ENCODE data around the gene PRKCA.

Gene PRKCA

DNA sequence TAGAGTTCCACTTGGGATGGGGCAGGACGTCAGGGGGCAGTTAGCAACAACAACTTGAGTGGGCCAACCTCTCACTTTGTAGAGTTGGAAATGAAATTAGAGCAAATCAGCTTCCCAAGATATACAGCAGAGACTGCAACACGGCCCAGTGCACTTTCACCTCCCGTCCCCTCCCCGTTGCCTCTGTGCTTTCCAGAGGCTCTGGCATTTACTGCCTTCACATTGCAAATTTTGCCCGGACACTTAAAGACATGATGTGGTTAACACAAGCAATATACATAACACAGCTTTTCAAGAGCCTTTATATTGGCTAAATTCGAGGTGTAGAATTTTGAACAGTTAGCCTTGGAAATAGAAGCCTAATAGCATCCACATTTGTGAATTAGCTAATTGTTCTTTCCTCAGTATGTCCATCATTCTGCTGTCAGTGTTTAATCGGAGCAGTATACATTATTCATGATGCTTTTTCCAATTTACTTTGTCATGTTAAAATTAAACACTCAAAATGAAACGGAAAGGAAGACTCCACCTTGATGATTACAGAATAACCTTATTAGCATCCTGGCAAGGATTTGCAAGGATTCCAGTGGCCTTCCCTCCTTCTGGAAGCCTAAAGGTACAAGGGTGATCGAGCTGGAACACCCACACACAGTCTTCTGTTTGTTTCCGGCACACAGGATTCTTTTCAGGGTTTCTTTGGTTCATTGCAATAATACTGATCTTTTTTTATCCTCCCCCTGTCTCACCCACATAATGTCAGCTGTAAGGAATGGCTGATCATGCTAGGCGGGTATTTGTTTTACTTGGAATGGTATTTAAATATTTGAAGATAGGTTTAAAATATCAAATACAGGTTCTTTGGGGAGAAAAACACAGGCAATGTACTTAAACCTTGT lies 341.6 kb downstream of the PRKCA start:
- no peaks in the 10 kb centered on the region for H3K27me3 Mint-ChIP-seq (ENCODE audit: low read depth)
- peaks cover 28% of the 10 kb centered on the region for H3K36me3 Mint-ChIP-seq (ENCODE audit: low read depth)
- H3K27ac Mint-ChIP-seq, result no peak overlapping the region
- H3K4me3 Mint-ChIP-seq, result no peak overlapping the region
- H3K4me1 Mint-ChIP-seq (ENCODE audit: low read depth), result peaks cover 8% of the 10 kb centered on the region
- H3K9me3 Mint-ChIP-seq, result no peaks in the 10 kb centered on the region

DNA sequence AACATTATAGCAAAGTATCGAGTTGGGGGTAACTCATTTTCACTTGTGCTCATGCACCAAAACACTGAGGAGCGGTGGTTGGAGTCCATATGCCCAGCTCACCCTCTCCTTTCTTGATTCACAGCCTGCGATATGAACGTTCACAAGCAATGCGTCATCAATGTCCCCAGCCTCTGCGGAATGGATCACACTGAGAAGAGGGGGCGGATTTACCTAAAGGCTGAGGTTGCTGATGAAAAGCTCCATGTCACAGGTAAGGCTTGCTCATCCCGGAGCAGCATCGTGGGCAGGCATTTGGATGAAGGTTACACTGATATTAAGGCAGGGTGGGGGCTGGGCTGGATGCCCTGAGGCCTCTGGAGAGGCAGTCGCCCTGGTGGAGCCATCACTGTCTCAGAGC lies 342.8 kb downstream of the PRKCA start:
- no peaks in the 10 kb centered on the region for H3K9me3 Mint-ChIP-seq
- H3K27me3 Mint-ChIP-seq (ENCODE audit: low read depth), result no peaks in the 10 kb centered on the region
- peaks cover 25% of the 10 kb centered on the region for H3K36me3 Mint-ChIP-seq (ENCODE audit: low read depth)
- no peak overlapping the region for H3K27ac Mint-ChIP-seq
- H3K4me1 Mint-ChIP-seq (ENCODE audit: low read depth), result peaks cover 15% of the 10 kb centered on the region
- no peak overlapping the region for H3K4me3 Mint-ChIP-seq

DNA sequence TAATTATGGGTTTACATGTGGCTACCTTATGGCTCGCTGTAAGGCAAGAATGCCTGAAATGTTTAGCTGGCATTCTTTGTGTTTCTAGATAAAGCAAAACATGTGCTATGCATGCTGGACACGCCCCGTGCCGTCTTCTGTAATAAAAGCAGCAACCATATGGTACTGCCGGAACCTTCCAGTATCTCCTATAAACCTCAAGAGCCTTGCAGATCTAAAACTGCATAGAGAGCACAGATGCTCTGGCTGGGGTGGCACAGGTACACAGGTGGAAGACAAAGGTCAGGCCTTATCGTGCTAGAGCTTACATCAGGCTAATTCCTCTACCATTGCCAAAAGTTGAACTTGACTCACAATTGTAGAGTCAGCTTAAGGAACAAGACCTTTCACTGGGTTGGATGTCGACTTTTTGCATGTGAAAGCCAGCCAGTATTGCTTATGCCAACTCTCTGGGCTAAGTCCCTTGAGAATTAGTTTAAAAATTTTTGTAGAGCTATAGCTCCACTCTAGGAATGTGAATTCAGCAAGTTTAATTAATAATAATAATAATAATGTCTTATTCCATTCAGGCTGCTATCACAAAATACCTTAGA lies 345.1 kb downstream of the PRKCA start:
- no peaks in the 10 kb centered on the region for H3K9me3 Mint-ChIP-seq
- H3K36me3 Mint-ChIP-seq (ENCODE audit: low read depth), result peaks cover 28% of the 10 kb centered on the region
- H3K27ac Mint-ChIP-seq, result no peak overlapping the region
- H3K4me3 Mint-ChIP-seq, result no peak overlapping the region
- H3K4me1 Mint-ChIP-seq (ENCODE audit: low read depth), result peaks cover 24% of the 10 kb centered on the region
- no peaks in the 10 kb centered on the region for H3K27me3 Mint-ChIP-seq (ENCODE audit: low read depth)

- peaks cover 40% of the 10 kb centered on the region for H3K4me1 Mint-ChIP-seq (ENCODE audit: low read depth)
- H3K9me3 Mint-ChIP-seq, result no peaks in the 10 kb centered on the region
- H3K4me3 Mint-ChIP-seq, result peak overlapping the region; percentile 33
- H3K36me3 Mint-ChIP-seq (ENCODE audit: low read depth), result peaks cover 47% of the 10 kb centered on the region
- H3K27me3 Mint-ChIP-seq (ENCODE audit: low read depth), result no peaks in the 10 kb centered on the region
- no peak overlapping the region for H3K27ac Mint-ChIP-seq
These were observed 347.6 kb downstream of the PRKCA start for GRCh38 chr17:66649818-66650543.

- H3K36me3 Mint-ChIP-seq (ENCODE audit: low read depth), result peaks cover 49% of the 10 kb centered on the region
- H3K9me3 Mint-ChIP-seq, result no peaks in the 10 kb centered on the region
- no peaks in the 10 kb centered on the region for H3K27me3 Mint-ChIP-seq (ENCODE audit: low read depth)
- H3K4me1 Mint-ChIP-seq (ENCODE audit: low read depth), result peaks cover 44% of the 10 kb centered on the region
- H3K4me3 Mint-ChIP-seq, result no peak overlapping the region
- no peak overlapping the region for H3K27ac Mint-ChIP-seq
These were observed 348.1 kb downstream of the PRKCA start for GRCh38 chr17:66650544-66650877.

DNA sequence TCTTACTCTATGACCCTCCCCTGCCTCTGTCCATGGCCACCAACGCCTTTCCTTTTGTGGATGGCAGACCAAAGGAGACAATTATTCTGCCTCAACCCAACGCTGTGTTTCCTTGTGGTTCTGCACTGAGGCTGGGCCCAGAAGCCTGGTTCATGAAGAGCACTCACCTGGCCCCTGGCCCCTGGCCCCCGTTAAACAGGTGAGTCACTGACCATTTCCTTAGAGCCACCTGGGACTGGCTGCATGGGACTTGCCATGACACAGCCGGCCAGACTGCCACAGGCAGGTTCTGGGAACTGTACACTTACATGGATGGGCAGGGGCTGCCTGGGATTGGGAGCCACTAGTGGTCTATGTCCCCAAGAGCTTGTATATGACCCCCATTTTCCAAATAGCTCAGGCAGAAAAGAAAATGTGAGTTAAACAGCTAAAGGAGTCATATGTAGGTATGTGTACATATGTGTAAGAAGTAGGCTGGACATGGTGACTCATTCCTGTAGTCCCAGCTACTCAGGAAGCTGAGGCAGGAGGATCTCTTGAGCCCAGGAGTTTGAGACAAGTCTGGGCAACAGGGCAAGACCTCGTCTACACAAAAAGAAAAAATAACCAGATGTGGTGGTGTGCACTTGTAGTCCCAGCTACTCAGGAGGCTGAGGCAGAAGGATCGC lies 350.6 kb downstream of the PRKCA start:
- Mint-ChIP-seq H3K4me3 (no peak overlapping the region), H3K36me3 (ENCODE audit: low read depth) (peaks cover 65% of the 10 kb centered on the region), H3K27ac (peak overlapping the region; percentile 82), H3K4me1 (ENCODE audit: low read depth) (peaks cover 51% of the 10 kb centered on the region), H3K27me3 (ENCODE audit: low read depth) (no peaks in the 10 kb centered on the region), H3K9me3 (peaks cover 11% of the 10 kb centered on the region)

DNA sequence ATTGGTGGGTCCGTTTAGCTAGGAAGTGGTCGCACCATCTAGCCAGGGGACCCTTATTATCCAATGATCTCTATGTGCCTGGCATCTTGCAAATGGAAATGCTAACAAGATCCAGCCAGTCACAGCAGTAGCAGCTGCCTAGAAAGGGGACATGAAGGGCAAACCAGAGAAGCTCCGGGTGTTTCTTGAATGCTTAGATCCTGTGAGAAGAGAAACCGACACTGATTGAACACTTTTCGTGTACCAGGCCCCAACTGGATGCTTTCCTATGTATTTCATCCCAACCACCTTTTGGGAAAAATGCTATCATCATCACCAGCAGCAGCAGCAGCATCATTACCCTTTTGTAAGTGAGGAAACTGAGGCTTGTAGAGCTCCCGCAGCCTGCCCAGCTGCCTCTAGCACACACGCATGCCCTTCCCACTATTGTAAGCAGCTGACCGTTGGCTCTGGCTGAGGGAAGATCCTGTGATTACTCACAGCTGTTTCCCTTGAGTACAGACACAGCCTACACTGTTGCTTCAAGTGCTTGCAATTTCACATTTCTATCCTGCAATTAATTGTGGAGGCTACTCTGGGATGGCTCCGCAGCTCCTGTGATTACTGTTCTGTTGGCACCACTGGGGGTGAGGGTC lies 351.8 kb downstream of the PRKCA start:
- Mint-ChIP-seq H3K9me3 (peaks cover 20% of the 10 kb centered on the region), H3K36me3 (ENCODE audit: low read depth) (peaks cover 74% of the 10 kb centered on the region), H3K4me1 (ENCODE audit: low read depth) (peaks cover 53% of the 10 kb centered on the region), H3K4me3 (no peak overlapping the region), H3K27me3 (ENCODE audit: low read depth) (no peaks in the 10 kb centered on the region), H3K27ac (no peak overlapping the region)

- H3K27ac Mint-ChIP-seq, result peak overlapping the region; percentile 11
- H3K4me1 Mint-ChIP-seq (ENCODE audit: low read depth), result peaks cover 50% of the 10 kb centered on the region
- no peaks in the 10 kb centered on the region for H3K27me3 Mint-ChIP-seq (ENCODE audit: low read depth)
- H3K9me3 Mint-ChIP-seq, result peaks cover 20% of the 10 kb centered on the region
- no peak overlapping the region for H3K4me3 Mint-ChIP-seq
- H3K36me3 Mint-ChIP-seq (ENCODE audit: low read depth), result peaks cover 77% of the 10 kb centered on the region
These were observed 352.4 kb downstream of the PRKCA start for GRCh38 chr17:66654764-66655163.

- Mint-ChIP-seq H3K27ac (peak overlapping the region; percentile 47), H3K9me3 (peaks cover 20% of the 10 kb centered on the region), H3K4me3 (no peak overlapping the region), H3K27me3 (ENCODE audit: low read depth) (no peaks in the 10 kb centered on the region), H3K4me1 (ENCODE audit: low read depth) (peaks cover 47% of the 10 kb centered on the region), H3K36me3 (ENCODE audit: low read depth) (peaks cover 77% of the 10 kb centered on the region)
These were observed 353.0 kb downstream of the PRKCA start for GRCh38 chr17:66655461-66655860.

GRCh38 chr17:66655861-66656260 lies 353.4 kb downstream of the PRKCA start:
- peaks cover 43% of the 10 kb centered on the region for H3K4me1 Mint-ChIP-seq (ENCODE audit: low read depth)
- H3K27ac Mint-ChIP-seq, result peak overlapping the region; percentile 47
- no peak overlapping the region for H3K4me3 Mint-ChIP-seq
- H3K9me3 Mint-ChIP-seq, result peaks cover 20% of the 10 kb centered on the region
- peaks cover 74% of the 10 kb centered on the region for H3K36me3 Mint-ChIP-seq (ENCODE audit: low read depth)
- H3K27me3 Mint-ChIP-seq (ENCODE audit: low read depth), result no peaks in the 10 kb centered on the region

- Mint-ChIP-seq H3K27me3 (ENCODE audit: low read depth) (no peaks in the 10 kb centered on the region), H3K4me1 (ENCODE audit: low read depth) (peaks cover 37% of the 10 kb centered on the region), H3K4me3 (no peak overlapping the region), H3K9me3 (peaks cover 20% of the 10 kb centered on the region), H3K27ac (peak overlapping the region; percentile 19), H3K36me3 (ENCODE audit: low read depth) (peaks cover 55% of the 10 kb centered on the region)
These were observed 359.2 kb downstream of the PRKCA start for GRCh38 chr17:66661411-66662256.

DNA sequence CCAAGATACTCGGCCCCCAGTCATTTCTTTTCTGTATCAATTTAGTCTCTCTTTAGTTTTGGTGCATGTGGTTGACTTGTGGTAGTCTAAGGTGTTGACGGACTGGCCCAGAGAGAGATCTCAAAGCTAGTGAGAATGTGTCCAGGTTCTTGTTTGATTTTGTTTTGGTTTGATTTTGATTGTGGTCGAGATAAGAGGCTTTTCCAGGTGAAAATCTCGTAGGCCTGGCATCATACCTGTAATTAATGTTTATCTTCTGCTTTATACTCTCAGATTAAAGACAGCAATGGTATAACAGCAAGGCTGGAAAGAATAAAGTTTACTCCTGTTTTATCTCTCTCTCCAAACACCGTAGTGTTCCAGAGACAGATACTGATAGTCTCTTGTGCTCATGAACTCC lies 360.1 kb downstream of the PRKCA start:
- H3K4me1 Mint-ChIP-seq (ENCODE audit: low read depth), result peaks cover 46% of the 10 kb centered on the region
- H3K27ac Mint-ChIP-seq, result no peak overlapping the region
- H3K36me3 Mint-ChIP-seq (ENCODE audit: low read depth), result peaks cover 55% of the 10 kb centered on the region
- no peaks in the 10 kb centered on the region for H3K27me3 Mint-ChIP-seq (ENCODE audit: low read depth)
- H3K4me3 Mint-ChIP-seq, result no peak overlapping the region
- peaks cover 14% of the 10 kb centered on the region for H3K9me3 Mint-ChIP-seq

DNA sequence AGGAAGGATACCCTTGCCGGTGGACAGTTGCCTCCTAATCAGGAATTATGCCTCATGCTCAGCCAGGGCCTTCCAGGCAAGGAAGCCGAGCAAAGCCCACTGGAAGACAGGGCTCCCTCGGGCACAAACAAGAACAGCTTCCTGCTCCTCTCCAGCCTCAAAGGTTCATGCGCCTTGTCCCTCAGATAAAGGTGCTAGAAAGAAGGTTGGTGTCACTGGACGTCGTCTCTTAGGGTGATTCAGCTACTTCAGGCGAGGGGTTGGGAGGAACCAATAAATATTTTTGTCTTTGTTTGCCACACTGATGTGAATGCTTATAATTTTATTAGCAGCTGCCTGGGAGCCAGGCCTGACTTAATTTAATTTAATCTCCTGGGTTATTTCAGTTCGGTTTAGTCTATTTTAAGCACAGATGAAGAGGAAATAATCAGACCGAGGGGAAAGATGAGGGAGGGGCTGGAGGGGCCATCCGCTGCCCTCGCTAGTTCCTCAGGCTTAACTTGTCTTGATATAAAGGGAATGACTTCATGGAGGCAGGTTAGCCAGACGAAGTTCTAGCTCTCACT lies 360.7 kb downstream of the PRKCA start:
- peaks cover 9% of the 10 kb centered on the region for H3K9me3 Mint-ChIP-seq
- peaks cover 54% of the 10 kb centered on the region for H3K36me3 Mint-ChIP-seq (ENCODE audit: low read depth)
- no peaks in the 10 kb centered on the region for H3K27me3 Mint-ChIP-seq (ENCODE audit: low read depth)
- peaks cover 52% of the 10 kb centered on the region for H3K4me1 Mint-ChIP-seq (ENCODE audit: low read depth)
- H3K27ac Mint-ChIP-seq, result no peak overlapping the region
- H3K4me3 Mint-ChIP-seq, result no peak overlapping the region
